Right lung (tissue), 5 donors: ENCODE data around the gene RASSF1. TPM values are rescaled to one million over a fixed set of nuclear protein-coding genes. Genes with fewer than 3 reads are reported as not detected.

Experiments used
- DNase-seq, 2 donors: peaks; one replicate each; pipeline ENCODE4 v3.0.0-alpha.2; 2013
- polyA plus RNA-seq, 5 donors: library from polyadenylated mRNA; unstranded; fragments of 120-200 nt; gene quantifications; one replicate each; pipeline versions ENCODE4 v1.2.1 to v1.2.3, GENCODE V29; 2013; ENCODE audit warnings: inconsistent platforms in 1 of 5, low replicate concordance in 1 of 5; ENCODE audit not compliant: insufficient read length in 5 of 5, insufficient read depth in 1 of 5

RASSF1 gene
- polyA plus RNA-seq, 5 donors: 24.1 to 34.2 (median 27.9) TPM

GRCh38 chr3:50370594-50370993, 30.0 kb upstream of the RASSF1 start:
- DNase-seq: no peak

GRCh38 chr3:50369012-50369670, 28.5 kb upstream of the RASSF1 start:
- no peak for DNase-seq

- no peak for DNase-seq
Observed at GRCh38 chr3:50365842-50366220, 25.2 kb upstream of the RASSF1 start.

GRCh38 chr3:50365080-50365841, 24.6 kb upstream of the RASSF1 start:
- peak; percentile 56 to 65 for DNase-seq

GRCh38 chr3:50364573-50365079, 24.0 kb upstream of the RASSF1 start:
- DNase-seq: no peak

- DNase-seq: no peak
Observed at GRCh38 chr3:50359760-50360110, 19.1 kb upstream of the RASSF1 start.

GRCh38 chr3:50358911-50359759, 18.5 kb upstream of the RASSF1 start, which contains the start of gene TMEM115:
Gene TMEM115, minus strand, starts transcription at chr3:50359521. Its CDS starts 458 bp downstream, at chr3:50359063.
- DNase-seq: peak; percentile 94 to 95

GRCh38 chr3:50358355-50358910, 17.8 kb upstream of the RASSF1 start:
- no peak for DNase-seq

GRCh38 chr3:50357481-50357880, 16.8 kb upstream of the RASSF1 start:
- no peak for DNase-seq

GRCh38 chr3:50356553-50356952, 15.9 kb upstream of the RASSF1 start:
- DNase-seq: no peak

GRCh38 chr3:50355829-50356552, 15.4 kb upstream of the RASSF1 start:
- no peak for DNase-seq

- DNase-seq: no peak
Observed at GRCh38 chr3:50354850-50355249, 14.2 kb upstream of the RASSF1 start.

- DNase-seq: no peak
Observed at GRCh38 chr3:50354186-50354764, 13.6 kb upstream of the RASSF1 start.

- DNase-seq: no peak
Observed at GRCh38 chr3:50353245-50354004, 12.8 kb upstream of the RASSF1 start.

- DNase-seq: no peak
Observed at GRCh38 chr3:50352781-50353180, 12.1 kb upstream of the RASSF1 start.

- DNase-seq: no peak
Observed at GRCh38 chr3:50351323-50351697, 10.7 kb upstream of the RASSF1 start.

GRCh38 chr3:50350527-50351322, 10.1 kb upstream of the RASSF1 start, which contains the start of the genes CYB561D2 and NPRL2:
Gene CYB561D2, plus strand, starts transcription at chr3:50350862. Its CDS starts 572 bp downstream, at chr3:50351434.
Gene NPRL2, minus strand, starts transcription at chr3:50350775. Its CDS starts 123 bp downstream, at chr3:50350652.
- peak; percentile 92 to 93 for DNase-seq

- no peak for DNase-seq
Observed at GRCh38 chr3:50350213-50350526, 9.5 kb upstream of the RASSF1 start.

GRCh38 chr3:50347187-50347813, 6.7 kb upstream of the RASSF1 start:
- DNase-seq: peak in 1 of 2 donors; percentile 69
